Sigmoid colon (tissue), 4 donors: Measurements from ENCODE around the gene CMTM2.

Experiments
- CTCF ChIP-seq, 4 experiments: fragments of 450-650 bp in 3 of 4; fragments of 200-600 bp in 1 of 4; IDR thresholded peaks; one replicate each; pipeline ENCODE4 v1.5.1; 2016 to 2019; ENCODE audit warnings: antibody characterized with exemption in 4 of 4, mild to moderate bottlenecking in 3 of 4, moderate library complexity in 2 of 4
- EP300 ChIP-seq, 4 donors: sonication (generic); formaldehyde crosslinking; IDR thresholded peaks; one replicate each; pipeline ENCODE4 v1.6.1; 2017; ENCODE audit warnings: antibody characterized with exemption in 4 of 4

- TF ChIP-seq CTCF (IDR thresholded peaks at IDR 0.05) (no peak), EP300 (IDR thresholded peaks at IDR 0.05) (no peak)
Measured at GRCh38 chr16:66601471-66601870, 22.2 kb downstream of the CMTM2 start.
